Ecto neural progenitor cell (in vitro differentiated cells): ENCODE measurements around the gene WEE2.
"Not testable (repeated sequence)": the region's sequence is repeated elsewhere in the genome, so short reads cannot be mapped to it uniquely, and the experiment has no call there.

Experiments used
- DNase-seq: peaks from one replicate; pipeline ENCODE4 v3.0.0-alpha.2; 2018; ENCODE audit warnings: low spot score

WEE2 gene

DNA sequence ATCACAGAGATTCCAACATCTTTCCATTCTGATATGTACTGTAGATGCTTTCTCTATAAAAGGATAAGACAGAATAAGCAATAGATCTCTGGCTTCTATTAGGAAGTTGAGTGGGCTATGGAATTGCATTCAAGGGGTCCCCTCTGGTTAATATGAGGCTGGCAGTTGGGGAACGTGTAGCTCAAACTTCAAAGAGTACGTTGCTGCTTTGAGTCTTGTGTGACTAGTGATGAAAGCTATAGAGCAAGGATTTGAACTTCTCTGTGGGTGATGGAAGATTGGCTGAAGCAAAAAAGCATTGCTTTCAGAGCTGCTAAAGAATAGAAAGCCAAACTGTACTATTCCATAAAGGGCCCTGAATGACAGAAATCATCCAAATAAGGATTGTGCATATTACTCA lies 6.4 kb downstream of the WEE2 start:
- DNase-seq: no peak

DNA sequence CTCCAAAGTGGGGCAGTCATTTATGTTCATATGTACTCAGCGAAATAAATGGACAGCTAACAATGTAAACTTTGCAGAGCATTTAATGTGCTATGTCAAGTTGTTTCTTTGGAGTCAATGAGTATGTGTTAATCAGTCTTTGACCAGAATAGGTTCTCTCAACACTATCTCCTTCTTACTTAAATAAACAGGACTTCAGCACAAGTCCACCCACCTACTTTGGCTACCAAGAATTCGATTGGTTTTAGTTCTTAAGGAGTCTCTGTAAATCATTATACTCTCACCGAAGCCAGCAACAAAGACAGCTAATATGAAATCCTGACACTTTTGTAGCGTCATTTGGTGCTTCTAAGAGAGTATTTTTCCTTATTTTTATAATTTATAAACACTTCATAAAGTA lies 6.9 kb downstream of the WEE2 start:
- no peak for DNase-seq

DNA sequence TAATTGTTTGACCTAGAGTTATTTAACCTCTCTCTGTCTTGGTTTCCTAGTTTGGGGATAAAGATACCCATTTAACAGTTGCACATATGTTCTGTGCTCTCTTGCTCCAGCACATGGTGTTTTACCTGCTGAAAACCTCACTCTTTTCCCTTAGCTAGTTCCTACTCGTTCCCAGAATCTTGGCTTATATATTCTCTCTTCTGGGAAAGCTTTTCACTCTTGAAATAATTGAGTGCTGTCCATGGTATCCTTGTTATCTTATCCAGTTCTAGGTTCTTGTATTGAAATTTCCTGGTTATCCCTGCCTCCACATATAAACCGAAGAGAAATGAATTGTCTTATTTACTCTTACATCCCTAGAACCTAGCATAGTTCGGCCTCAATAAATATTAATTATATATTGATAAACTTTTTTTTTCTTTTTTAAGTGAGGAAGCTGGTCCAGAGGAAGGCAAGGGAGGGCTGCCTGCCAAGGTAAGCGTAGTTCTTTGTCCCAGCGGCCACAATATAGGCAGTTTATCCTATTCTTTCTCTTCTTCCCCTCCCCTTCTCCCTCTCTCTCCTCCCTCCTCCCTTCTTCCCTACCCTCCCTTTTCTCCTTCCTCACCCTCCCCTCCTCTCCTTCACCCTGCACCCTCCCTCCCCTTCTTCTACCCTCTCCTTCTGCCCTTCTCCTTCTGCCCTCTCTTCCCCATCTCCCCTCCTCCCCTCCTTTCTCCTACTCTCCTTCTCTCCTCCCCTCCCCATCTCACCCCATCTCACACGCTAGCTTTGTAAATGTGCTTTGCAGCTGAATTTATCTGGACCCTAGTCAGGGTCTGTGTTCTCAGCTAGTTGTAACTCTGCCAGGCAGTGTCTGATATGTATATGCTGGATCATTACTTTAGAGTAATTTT lies 7.9 kb downstream of the WEE2 start:
- no peak for DNase-seq

DNA sequence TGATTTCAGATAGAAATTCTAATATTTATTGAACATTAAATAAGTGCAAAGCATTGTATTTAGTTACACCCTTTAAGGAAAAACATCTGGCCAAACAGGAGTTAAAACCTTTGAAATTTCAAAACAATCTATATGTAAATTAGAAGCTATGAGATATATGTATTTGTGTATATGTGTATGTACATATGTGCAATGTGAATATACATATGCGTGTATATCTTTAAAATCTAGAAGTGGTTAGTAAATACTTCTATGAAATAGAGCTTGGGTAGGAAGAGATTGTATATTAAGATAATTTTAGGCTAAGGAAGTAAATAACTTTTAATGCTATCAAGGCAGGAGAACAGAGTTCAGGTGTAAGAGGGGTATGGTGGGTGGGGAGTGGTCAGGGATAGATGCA lies 9.3 kb downstream of the WEE2 start:
- no peak for DNase-seq

DNA sequence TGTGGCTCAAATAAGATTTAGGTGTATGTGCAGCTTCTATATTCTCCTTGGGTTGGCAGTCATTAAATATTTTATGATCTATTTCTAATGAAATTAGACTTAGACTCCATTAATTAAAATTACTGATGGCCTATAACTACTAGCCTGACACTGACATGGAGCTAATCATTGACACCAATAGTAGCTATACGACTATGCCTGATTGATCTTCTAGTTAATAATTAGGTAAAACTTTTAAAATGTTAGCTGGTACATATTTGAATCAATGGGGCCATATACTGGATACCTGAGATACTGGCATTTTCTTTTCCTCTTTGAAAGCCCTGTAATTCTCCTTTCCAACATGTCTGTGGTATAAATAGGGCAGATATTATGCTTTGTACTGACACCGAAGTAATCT lies 14.4 kb downstream of the WEE2 start:
- DNase-seq: no peak

DNA sequence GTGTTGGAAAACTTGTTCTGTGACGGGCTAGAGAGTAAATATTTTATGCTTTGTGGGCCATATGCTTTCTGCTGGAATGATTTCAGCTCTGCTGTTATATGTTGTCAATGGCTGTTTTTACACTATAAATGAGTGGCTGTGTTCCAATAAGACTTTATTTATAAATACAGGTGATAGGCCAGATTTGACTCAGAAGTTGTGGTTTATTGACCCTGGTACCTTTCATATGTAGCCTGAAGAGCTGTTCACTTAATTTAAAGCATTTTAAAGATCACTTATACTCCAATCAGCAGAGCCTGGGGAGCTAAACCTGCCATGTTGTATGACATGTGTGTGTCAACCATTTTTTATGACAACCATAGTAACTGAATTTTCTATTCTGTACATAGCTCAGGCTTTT lies 20.9 kb downstream of the WEE2 start:
- DNase-seq: no peak

DNA sequence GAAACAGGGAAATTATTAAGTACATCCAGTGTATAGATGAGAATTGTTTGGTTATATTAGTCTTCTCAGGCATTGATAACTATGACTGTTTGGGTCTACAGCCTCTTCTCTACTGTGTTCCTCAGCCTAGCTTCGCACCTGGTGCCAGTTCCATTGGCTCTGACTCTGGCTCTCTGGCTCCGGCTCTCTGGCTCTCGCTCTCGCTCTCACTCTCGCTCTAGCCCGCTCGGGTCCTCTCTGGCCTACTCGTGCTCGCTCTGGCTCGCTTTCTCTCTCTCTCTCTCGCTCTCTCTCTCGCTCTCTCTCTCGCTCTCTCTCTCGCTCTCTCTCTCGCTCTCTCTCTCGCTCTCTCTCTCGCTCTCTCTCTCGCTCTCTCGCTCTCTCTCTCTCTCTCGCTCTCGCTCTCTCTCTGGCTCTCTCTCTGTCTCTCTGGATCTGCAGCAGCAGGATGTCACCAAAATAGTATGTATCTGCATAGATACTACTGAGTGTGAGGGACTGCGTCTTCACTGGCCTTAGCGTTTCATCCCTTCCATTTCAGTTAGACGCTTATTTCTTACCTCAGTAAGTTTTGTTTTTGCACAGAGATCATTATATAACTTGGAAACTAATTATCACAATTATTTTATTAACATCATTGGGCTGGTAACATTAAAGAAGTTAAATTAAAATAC lies 23.5 kb downstream of the WEE2 start:
- DNase-seq: no peak

DNA sequence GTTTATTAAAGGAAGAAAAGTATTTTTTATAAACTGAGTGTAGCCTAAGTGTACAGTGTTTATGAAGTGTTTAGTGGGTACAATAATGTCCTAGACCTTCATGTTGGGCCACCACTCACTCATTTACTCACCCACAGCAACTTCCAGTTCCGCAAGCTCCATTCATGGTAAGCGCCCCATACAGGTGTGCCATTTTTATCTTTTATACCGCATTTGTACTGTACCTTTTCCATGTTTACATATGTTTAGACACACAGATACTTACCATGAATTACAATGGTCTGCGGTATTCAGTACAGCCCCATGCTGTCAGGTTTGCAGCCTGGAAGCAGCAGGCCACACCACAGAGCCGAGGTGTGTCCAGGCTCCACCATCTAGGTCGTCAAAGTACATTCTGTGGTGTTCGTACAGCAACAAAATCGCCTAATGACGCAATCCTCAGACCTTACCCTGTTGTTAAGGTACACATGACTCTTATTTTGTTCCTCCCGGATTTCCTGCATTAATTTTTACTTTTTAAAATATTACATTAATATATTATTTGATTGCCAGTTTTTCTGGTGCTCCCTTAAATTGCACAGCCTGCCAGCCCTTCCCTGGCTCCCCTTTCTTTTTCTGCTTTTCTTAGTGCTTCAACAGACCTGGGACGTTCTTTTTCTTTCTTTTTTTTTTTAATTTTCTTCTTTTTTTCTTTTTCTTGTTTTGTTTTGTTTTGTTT lies 29.1 kb downstream of the WEE2 start:
- DNase-seq: no peak

DNA sequence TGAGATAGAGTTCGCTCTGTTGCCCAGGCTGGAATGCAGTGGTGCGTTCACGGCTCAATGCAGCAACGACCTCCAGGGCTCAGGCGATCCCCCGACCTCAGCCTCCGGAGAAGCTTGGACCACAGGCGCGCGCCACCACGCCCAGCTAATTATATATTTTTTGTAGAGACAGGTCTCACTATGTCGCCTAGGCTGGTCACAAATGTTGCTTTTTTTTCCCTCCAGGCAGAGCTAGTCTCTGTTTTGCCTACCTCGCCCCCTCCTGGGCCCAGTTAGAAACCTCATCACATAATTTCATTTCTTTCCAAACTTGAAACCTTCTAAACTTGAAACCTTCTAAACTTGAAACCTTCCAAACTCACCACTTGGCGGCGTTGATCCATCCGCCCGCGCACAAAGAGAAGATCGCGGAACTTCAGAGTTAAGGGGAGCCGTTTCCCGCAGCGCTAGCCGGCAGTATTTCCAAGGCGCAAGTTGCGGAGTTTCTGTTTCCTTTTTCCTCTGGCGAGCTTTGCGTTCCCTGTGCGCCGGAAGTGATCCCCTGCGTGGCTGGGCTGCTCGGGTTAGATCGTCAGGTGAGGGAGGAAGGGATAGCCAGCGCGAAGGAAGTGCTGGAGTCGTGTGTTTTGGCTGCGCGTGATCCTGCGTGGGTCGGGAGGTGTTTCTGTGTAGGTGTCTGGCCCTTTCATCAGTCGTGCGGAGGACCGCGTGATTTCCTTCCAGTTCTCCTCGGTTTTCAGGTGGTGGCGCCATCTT lies 29.9 kb downstream of the WEE2 start, which contains the start of gene SSBP1:
Gene SSBP1, plus strand, starts transcription at position 523 of the 756 bp plus-strand sequence. CDS start 809 bp downstream, outside the sequence.
- DNase-seq: peak; percentile 91

DNA sequence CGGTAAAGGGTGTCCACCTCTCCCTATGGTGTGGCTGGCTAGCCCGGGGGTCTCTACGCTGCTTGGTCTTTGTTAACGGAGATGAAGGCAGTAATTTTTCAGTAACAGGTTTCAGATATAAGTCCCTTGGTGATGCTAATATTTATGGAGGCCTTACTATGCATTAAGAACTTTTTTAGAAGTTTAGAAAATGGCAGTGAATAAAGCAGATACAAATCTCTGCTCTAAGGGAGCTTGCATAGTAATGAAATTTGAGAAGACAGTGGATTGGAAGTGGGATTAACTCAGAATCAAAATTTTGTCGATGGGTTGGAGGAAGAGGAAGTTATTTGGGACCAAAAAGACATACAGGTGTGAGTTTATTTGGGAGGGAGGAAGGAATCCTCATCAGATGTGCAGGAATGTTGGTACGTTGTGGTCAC lies 30.4 kb downstream of the WEE2 start:
- DNase-seq: no peak

DNA sequence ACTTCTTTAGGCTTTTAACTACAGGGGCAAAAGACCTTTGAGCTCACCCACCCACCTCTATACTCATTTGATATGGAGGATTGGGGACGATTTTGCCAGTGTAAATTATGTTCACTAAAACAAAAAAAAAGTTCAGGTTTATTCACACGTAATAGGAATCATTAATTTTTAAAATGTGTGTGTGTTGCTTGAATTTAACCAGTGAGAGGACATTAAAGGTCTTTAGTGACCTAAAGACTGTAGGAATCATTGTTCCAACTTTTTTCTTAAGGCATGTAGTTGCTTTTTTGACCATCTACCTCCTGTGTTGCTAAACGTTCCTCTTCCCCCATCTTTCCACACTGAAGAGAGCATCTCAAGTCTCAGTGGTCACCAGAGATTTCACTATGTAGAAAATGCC lies 31.1 kb downstream of the WEE2 start:
- DNase-seq: no peak

DNA sequence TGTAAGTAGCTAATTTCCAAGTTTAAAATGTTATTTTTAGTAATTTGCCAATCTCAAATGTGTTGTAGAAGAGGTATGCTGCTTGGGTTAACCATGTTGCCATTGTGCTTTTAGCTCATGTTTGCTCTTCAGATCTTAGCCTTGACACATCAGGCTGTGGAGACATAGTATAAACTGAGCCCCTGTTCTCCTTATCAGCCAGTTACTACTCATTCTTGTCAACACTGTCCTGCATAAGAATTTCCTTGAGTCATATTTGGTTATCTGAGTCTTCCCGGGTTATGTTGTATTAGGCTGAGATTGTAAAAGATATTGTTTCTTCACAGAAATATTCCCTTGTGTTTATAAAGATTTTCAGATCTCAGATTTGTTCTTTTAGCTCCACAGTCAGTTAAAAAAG lies 34.1 kb downstream of the WEE2 start:
- DNase-seq: no peak

DNA sequence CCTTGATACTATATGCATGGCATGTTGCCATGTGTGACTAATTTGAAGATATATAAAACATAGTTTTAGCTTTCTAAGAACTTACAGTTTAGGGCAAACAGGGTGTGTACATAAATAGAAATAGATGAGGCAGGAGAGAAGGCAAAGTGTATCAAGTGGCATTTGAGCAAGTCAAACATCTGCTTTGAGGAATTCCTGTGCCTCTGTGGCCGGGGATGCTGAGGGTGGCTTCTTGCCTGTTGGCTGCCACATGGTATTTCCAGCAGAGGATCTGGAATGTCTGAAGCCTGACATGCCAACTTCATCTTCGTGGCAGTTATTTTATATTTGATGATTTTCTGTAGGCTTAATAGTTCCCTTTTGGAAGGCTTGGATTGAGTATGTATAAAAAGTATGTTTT lies 36.0 kb downstream of the WEE2 start:
- no peak for DNase-seq

DNA sequence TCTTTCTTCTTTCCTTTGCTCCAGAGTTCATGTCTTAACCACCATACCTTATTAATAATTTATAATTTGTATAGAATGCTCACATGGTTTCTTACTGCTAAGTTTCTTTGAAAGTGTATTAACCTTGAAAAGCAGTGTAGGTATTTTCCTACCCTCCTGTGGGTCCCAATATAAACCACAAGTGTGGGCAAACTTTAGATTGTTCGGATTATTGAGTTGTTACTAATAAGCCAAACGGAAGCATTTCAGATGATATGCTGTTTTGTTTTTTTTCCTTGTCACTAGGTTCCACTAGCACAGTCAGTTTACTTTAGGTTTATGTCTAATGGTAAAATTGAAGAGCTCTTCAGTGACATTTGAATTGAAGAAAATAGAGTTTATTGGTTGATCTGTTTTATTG lies 40.2 kb downstream of the WEE2 start:
- no peak for DNase-seq

DNA sequence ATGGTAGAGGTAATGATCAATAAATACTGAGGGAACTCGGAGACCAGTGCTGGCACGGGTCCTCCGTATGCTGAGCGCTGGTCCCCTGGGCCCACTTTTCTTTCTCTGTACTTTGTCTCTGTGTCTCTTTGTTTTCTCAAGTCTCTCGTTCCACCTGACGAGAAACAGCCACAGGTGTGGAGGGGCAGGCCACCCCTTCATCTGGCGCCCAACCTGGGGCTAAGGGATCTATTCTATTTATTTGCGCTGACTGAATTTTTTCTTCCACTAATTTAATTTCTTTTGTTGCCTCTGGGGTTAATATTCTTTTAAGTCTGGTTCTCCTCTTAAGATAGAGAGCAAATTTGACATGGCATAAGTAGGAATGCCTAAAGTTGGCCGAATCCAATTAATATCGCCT lies 43.8 kb downstream of the WEE2 start:
- not testable (repeated sequence) for DNase-seq

DNA sequence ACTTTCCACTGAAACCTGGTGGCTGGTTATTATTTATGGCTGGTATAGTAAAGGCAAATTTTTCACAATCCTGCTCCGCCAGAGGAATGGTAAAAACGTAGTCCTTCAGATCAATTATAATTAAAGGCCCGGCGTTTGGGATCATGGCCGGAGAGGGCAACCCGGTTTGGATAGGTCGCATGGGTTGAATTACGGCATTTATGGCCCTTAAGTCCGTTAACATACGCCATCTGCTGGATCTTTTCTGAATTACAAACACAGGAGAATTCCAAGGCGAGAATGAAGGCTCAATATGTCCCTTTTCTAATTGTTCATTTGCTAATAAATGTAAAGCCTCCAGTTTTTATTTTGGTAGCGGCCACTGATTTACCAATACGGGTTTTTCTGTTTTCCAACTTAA lies 44.5 kb downstream of the WEE2 start:
- no peak for DNase-seq

DNA sequence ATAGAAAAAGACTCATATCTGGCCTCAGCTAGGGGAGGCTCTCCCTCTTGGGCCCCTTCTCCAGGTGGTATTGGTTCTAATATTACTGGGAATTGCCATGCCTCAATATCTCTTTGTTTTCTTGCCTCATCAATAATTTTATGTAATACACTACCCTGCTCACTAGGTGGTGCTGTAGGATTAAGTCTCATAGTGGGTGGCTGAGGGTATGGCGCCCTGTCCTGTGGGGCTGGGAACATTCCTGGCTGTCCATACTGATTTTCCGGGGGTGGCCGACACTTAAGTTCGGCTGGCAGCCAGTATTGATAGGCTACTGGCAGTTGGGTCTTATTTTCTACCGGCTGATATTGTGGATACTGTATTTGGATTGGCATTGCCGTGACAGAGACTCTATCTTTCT lies 46.8 kb downstream of the WEE2 start:
- no peak for DNase-seq

DNA sequence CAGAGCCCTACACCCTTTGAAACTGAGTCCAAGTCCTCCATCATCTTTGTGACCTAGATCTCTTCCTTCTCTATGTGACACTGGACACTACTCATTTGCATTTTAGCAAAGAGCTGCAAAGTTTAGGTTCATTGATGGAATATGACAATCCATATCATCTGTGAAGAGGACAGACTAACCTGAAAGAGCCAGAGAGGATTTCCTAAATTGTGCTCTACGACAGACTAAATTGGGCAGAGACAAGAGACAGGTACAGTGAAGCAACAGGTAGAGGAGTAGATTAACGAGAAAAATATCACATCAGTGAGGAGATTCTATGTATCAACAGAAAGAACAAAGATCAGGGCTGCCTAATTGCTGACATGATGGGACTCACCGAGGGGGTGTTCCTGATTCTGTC lies 55.6 kb downstream of the WEE2 start, which contains the start of gene TAS2R3:
Gene TAS2R3, plus strand, starts transcription at position 301 of the 400 bp plus-strand sequence. Its CDS starts 62 bp downstream, at position 363.
- no peak for DNase-seq

DNA sequence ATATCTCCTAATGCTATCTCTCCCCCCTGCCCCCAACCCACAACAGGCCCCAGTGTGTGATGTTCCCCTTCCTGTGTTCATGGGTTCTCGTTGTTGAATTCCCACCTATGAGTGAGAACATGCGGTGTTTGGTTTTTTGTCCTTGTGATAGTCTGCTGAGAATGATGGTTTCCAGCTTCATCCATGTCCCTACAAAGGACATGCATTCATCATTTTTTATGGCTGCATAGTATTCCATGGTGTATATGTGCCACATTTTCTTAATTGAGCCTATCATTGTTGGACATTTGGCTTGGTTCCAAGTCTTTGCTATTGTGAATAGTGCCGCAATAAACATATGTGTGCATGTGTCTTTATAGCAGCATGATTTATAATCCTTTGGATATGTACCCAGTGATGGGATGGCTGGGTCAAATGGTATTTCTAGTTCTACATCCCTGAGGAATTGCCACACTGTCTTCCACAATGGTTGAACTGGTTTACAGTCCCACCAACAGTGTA lies 62.0 kb downstream of the WEE2 start:
- not testable (repeated sequence) for DNase-seq

DNA sequence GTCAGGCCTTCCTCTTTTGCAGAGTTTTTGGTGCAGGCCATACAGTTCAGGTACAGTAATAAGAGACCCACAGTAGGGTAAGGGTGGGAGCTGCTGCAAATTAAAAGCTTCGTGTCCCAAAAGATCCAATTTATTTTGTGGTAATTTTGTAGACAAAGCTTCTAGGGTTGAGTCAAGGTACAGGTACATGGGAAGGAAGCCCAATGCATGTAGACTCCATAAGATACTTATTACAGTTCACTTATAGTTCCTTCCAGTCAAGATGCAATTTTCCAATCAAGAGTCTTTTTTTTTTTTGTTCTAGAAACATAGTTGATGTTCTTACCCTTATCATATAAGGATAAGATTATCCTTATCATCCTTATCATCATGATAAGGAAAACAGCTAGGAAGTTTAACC lies 68.2 kb downstream of the WEE2 start, which contains the start of gene TAS2R4:
Gene TAS2R4, plus strand, starts transcription at position 301 of the 400 bp plus-strand sequence. CDS start 1,815 bp downstream, outside the sequence.
- no peak for DNase-seq
